NCI-H526 treated with DMSO at 0.1 percent for 48 hours (cell line): ENCODE data around the gene PGPEP1.

ENCODE experiments used
- DNase-seq: peaks from one replicate; lab custom pipeline; 2025; lab: John Stamatoyannopoulos, UW

The PGPEP1 gene

GRCh38 chr19:18340190-18340989 lies at the start of gene PGPEP1:
Gene PGPEP1, plus strand, starts transcription at chr19:18340598. Its CDS starts 84 bp downstream, at chr19:18340682.
- no peak for DNase-seq

- DNase-seq: no peak
Observed at GRCh38 chr19:18291019-18291524, 49.3 kb upstream of the PGPEP1 start.

- DNase-seq: no peak
Observed at GRCh38 chr19:18291590-18292461, 48.6 kb upstream of the PGPEP1 start.

GRCh38 chr19:18292462-18292809 lies 48.0 kb upstream of the PGPEP1 start:
- no peak for DNase-seq

- DNase-seq: no peak
Observed at GRCh38 chr19:18292810-18293641, 47.4 kb upstream of the PGPEP1 start.

GRCh38 chr19:18293642-18294466 lies 46.5 kb upstream of the PGPEP1 start:
- DNase-seq: no peak

GRCh38 chr19:18294467-18294864 lies 45.9 kb upstream of the PGPEP1 start:
- no peak for DNase-seq

- DNase-seq: no peak
Observed at GRCh38 chr19:18295034-18295451, 45.4 kb upstream of the PGPEP1 start.

- no peak for DNase-seq
Observed at GRCh38 chr19:18297308-18297707, 43.1 kb upstream of the PGPEP1 start.

GRCh38 chr19:18298601-18299000 lies 41.8 kb upstream of the PGPEP1 start:
- DNase-seq: no peak

- DNase-seq: no peak
Observed at GRCh38 chr19:18299654-18300053, 40.7 kb upstream of the PGPEP1 start.

- DNase-seq: no peak
Observed at GRCh38 chr19:18300930-18301717, 39.3 kb upstream of the PGPEP1 start.

GRCh38 chr19:18301718-18302111 lies 38.7 kb upstream of the PGPEP1 start:
- no peak for DNase-seq

- DNase-seq: no peak
Observed at GRCh38 chr19:18304208-18304457, 36.3 kb upstream of the PGPEP1 start.

GRCh38 chr19:18304458-18305310 lies 35.7 kb upstream of the PGPEP1 start:
- no peak for DNase-seq

GRCh38 chr19:18306209-18306887 lies 34.0 kb upstream of the PGPEP1 start:
- DNase-seq: no peak

- no peak for DNase-seq
Observed at GRCh38 chr19:18306888-18307260, 33.5 kb upstream of the PGPEP1 start.

GRCh38 chr19:18307271-18307681 lies 33.1 kb upstream of the PGPEP1 start:
- DNase-seq: no peak
